ENCODE results near the gene ADAMTS14.

Gene ADAMTS14

GRCh38 chr10:70774810-70775678 is 102.7 kb downstream of the ADAMTS14 start:
- Histone ChIP-seq H3K27me3 (ENCODE audit: insufficient read depth, low read depth, severe bottlenecking) (no peaks in the 10 kb centered on the region), H3K4me3 (ENCODE audit: low read depth, low read length) (no peak overlapping the region), H3K27ac (no peak overlapping the region), H3K36me3 (no peaks in the 10 kb centered on the region), H3K9me3 (ENCODE audit: severe bottlenecking) (no peaks in the 10 kb centered on the region)
- no peak for DNase-seq
- TF ChIP-seq, protein P1, sequence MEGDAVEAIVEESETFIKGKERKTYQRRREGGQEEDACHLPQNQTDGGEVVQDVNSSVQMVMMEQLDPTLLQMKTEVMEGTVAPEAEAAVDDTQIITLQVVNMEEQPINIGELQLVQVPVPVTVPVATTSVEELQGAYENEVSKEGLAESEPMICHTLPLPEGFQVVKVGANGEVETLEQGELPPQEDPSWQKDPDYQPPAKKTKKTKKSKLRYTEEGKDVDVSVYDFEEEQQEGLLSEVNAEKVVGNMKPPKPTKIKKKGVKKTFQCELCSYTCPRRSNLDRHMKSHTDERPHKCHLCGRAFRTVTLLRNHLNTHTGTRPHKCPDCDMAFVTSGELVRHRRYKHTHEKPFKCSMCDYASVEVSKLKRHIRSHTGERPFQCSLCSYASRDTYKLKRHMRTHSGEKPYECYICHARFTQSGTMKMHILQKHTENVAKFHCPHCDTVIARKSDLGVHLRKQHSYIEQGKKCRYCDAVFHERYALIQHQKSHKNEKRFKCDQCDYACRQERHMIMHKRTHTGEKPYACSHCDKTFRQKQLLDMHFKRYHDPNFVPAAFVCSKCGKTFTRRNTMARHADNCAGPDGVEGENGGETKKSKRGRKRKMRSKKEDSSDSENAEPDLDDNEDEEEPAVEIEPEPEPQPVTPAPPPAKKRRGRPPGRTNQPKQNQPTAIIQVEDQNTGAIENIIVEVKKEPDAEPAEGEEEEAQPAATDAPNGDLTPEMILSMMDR (IDR thresholded peaks at IDR 0.05; ENCODE audit: low read depth, low read length), result no peak

DNA sequence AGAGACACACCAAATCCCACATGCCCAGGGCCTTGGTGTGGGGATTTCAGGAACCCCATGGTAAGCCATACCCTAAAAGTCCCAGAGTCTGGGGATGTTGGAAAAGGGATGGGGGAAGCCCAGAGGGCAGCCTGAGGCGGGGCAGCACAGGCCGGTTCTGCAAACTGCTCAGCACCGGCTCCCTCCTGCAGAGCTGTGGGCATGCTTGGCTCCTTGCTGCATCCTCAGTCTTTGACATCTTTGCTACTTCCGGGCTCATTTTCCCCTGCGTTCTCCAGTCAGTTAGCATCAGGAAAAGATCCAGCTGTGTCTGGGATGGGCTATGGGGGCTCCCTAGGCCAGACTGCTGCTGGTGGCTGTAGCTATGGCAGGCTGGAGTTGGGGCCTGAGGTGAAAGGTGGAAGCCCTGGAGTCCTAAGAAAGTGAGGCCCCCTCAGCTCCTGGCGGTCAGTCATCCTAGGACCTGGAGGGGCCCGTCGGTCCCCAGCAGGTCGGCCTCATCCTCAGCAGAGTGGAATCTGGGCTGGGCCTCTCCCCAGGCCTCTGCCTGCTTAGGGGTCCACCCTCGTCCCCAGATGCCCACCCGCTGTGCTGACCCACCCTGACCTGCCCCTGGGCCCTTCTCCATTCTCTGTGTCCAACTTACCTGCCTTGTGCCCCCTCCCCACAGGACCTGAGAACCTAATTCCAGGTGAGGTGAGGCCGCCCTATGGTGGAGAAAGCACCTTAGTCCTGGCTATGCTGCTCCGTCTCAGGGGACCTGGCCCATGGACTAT is 103.6 kb downstream of the ADAMTS14 start:
- Histone ChIP-seq H3K27ac (no peak overlapping the region), H3K9me3 (ENCODE audit: severe bottlenecking) (no peaks in the 10 kb centered on the region), H3K4me3 (ENCODE audit: low read depth, low read length) (no peak overlapping the region), H3K27me3 (ENCODE audit: insufficient read depth, low read depth, severe bottlenecking) (no peaks in the 10 kb centered on the region), H3K36me3 (no peaks in the 10 kb centered on the region)
- TF ChIP-seq, protein P1 (IDR thresholded peaks at IDR 0.05; ENCODE audit: low read depth, low read length), result no peak
- DNase-seq, result no peak

DNA sequence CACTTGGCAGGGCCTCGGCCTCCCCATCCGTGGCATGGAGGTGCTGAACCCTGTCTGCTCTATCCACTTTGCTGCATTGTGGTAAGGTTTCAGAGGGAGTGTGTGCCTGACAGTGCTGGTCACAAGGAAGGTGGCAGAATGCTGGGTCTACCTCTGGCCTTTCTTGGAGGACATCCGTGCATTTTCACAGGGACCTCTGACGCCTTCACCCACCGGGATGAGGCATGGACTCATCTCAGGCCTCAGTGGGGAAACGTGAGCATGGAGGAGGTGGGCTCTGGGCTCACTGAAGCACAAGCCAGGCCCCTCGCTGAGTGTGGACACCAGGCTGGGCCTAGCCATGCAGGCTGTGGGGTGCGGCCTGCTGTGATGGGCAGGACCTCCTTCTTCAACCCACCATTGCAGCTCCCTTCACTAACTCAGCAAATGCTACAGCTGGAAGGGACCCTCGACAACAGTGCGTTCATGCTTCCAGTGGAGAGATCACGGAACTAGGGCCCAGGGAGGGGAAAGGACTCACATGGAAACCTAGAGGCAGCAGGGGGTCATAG is 104.2 kb downstream of the ADAMTS14 start:
- TF ChIP-seq, protein P1 (IDR thresholded peaks at IDR 0.05; ENCODE audit: low read depth, low read length), result no peak
- Histone ChIP-seq H3K9me3 (ENCODE audit: severe bottlenecking) (no peaks in the 10 kb centered on the region), H3K4me3 (ENCODE audit: low read depth, low read length) (no peak overlapping the region), H3K27ac (no peak overlapping the region), H3K36me3 (no peaks in the 10 kb centered on the region), H3K27me3 (ENCODE audit: insufficient read depth, low read depth, severe bottlenecking) (no peaks in the 10 kb centered on the region)
- DNase-seq, result no peak

GRCh38 chr10:70777063-70777875 is 105.0 kb downstream of the ADAMTS14 start:
- no peak overlapping the region for H3K27ac ChIP-seq
- TF ChIP-seq, protein P1 (IDR thresholded peaks at IDR 0.05; ENCODE audit: low read depth, low read length), result no peak
- no peak for DNase-seq
- H3K4me3 ChIP-seq (ENCODE audit: low read depth, low read length), result no peak overlapping the region
- H3K9me3 ChIP-seq (ENCODE audit: severe bottlenecking), result no peaks in the 10 kb centered on the region
- H3K27me3 ChIP-seq (ENCODE audit: insufficient read depth, low read depth, severe bottlenecking), result no peaks in the 10 kb centered on the region
- no peaks in the 10 kb centered on the region for H3K36me3 ChIP-seq

DNA sequence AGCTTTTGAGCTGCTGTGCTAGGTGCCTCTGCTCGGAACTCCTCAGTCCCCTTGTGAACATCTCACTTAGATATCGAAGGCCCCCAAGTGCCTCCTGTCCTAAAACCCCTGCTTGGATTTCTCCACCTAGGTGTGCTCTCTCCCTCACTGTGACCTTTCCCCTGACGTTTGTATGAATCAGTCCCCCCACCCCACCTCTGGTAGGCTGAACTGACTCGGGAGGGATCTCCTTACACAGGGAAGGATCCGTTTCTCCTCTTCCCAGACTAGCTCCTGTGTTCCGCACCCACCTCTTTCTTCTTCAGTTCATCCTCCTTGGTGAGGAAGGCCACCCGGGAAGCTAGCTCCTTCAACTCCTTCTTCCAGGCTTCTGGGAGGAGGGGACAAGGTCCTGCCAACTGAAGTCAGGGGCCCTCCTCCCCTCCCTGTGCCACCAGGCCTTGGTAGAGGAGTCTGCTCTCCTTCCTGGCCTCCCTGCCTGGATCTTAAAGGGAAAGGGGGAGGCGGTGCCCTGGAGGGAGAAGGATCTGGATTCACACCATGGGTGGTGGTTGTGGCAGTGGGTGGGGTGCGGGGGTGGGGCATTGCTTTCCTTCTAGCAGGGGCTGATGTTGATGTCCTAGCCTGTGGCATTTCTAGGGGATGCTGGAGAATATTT is 106.1 kb downstream of the ADAMTS14 start:
- no peak overlapping the region for H3K27ac ChIP-seq
- H3K27me3 ChIP-seq (ENCODE audit: insufficient read depth, low read depth, severe bottlenecking), result no peaks in the 10 kb centered on the region
- no peaks in the 10 kb centered on the region for H3K9me3 ChIP-seq (ENCODE audit: severe bottlenecking)
- TF ChIP-seq, protein P1 (IDR thresholded peaks at IDR 0.05; ENCODE audit: low read depth, low read length), result no peak
- H3K36me3 ChIP-seq, result no peaks in the 10 kb centered on the region
- DNase-seq, result no peak
- no peak overlapping the region for H3K4me3 ChIP-seq (ENCODE audit: low read depth, low read length)

All from WERI-Rb-1 (cell line).